A549 (cell line): ENCODE results near the gene SIRT6. TPM values are rescaled to one million over a fixed set of nuclear protein-coding genes. Genes with fewer than 3 reads are reported as not detected.
A peak's percentile ranks its signal among the peaks of the same experiment; 100 is the strongest.

ENCODE experiments used
- ATAC-seq, 2 experiments: fragments of 200-7000 bp in 1 of 2; fragments of >200 bp in 1 of 2; cut with Nextera tagmentation in 1 of 2; cut with Tn5 transposase in 1 of 2; 3 replicates each; pipeline versions ENCODE4 v1.8.0 to v1.9.1; 2018 to 2020; ENCODE audit warnings: mild to moderate bottlenecking in 1 of 2, moderate library complexity in 1 of 2
- CTCF ChIA-PET: fragments of 300-600 bp; sonication (Branson Sonifier 250); formaldehyde crosslinking; extraction: SDS; loops from one replicate; lab custom pipeline; 2021; ENCODE audit warnings: antibody characterized with exemption, inconsistent platforms; lab: Yijun Ruan, JAX
- POLR2A ChIA-PET: fragments of 350-600 bp; formaldehyde crosslinking; extraction: SDS; loops from one replicate; lab custom pipeline; 2021; ENCODE audit warnings: antibody characterized with exemption, inconsistent platforms; lab: Yijun Ruan, JAX
- DNase-seq, 2 experiments: peaks; one replicate each; pipeline versions ENCODE4 v3.0.0 to v3.0.0-alpha.2; 2011 to 2016; ENCODE audit warnings: low read depth in 1 of 2, low spot score in 1 of 2
- FAIRE-seq: peaks from 2 replicates; lab custom pipeline; 2011; peaks lifted over from hg19 to GRCh38; lab: Jason Lieb, UNC
- H3K27ac ChIP-seq, 2 experiments: fragments of >200 bp; sonication (Bioruptor Twin); formaldehyde crosslinking; 3 replicates each; pipeline ENCODE4 v1.5.1; 2016 to 2017
- H3K4me1 ChIP-seq: fragments of >200 bp; sonication (Bioruptor Twin); formaldehyde crosslinking; 3 replicates; pipeline ENCODE4 v1.6.1; 2016
- H3K4me2 ChIP-seq: fragments of >200 bp; sonication (Bioruptor Twin); formaldehyde crosslinking; 3 replicates; pipeline ENCODE4 v1.6.1; 2016
- H3K4me3 ChIP-seq: fragments of >200 bp; sonication (Bioruptor Twin); formaldehyde crosslinking; 3 replicates; pipeline ENCODE4 v1.5.1; 2016
- H3K9me3 ChIP-seq: fragments of >200 bp; sonication (Bioruptor Twin); formaldehyde crosslinking; 3 replicates; pipeline ENCODE4 v1.6.1; 2016
- CEBPB ChIP-seq, 2 experiments: fragments of >200 bp in 1 of 2; sonication (Bioruptor Twin) in 1 of 2; formaldehyde crosslinking in 1 of 2; IDR thresholded peaks; 2 replicates each; pipeline ENCODE4 v1.6.1; 2012 to 2016
- CHD4 ChIP-seq: fragments of 200-600 bp; sonication (generic); IDR thresholded peaks from 2 replicates; pipeline ENCODE4 v1.6.1; 2016; ENCODE audit warnings: antibody characterized with exemption, mild to moderate bottlenecking, borderline replicate concordance
- EHF ChIP-seq: fragments of 250-450 bp; sonication (Bioruptor Pico); IDR thresholded peaks from 2 replicates; pipeline ENCODE4 v1.5.0; 2020; ENCODE audit warnings: mild to moderate bottlenecking
- ELK1 ChIP-seq: fragments of 150-350 bp; IDR thresholded peaks from 2 replicates; pipeline ENCODE4 v1.6.1; 2014; ENCODE audit warnings: low read depth, mild to moderate bottlenecking, low read length
- FOXS1 ChIP-seq: fragments of 250-450 bp; sonication (Bioruptor Pico); IDR thresholded peaks from 2 replicates; pipeline ENCODE4 v1.5.0; 2020; ENCODE audit warnings: mild to moderate bottlenecking, moderate library complexity
- GATA3 ChIP-seq: IDR thresholded peaks from 2 replicates; pipeline ENCODE4 v1.6.1; 2012; ENCODE audit warnings: borderline replicate concordance
- HEYL ChIP-seq: fragments of 250-450 bp; sonication (Bioruptor Pico); IDR thresholded peaks from 2 replicates; pipeline ENCODE4 v1.8.0; 2021; ENCODE audit warnings: mild to moderate bottlenecking, moderate library complexity
- HOXA7 ChIP-seq: fragments of 250-450 bp; sonication (Bioruptor Pico); IDR thresholded peaks from 2 replicates; pipeline ENCODE4 v1.5.0; 2020; ENCODE audit warnings: mild to moderate bottlenecking, moderate library complexity
- KDM5A ChIP-seq: fragments of 200-600 bp; sonication (generic); IDR thresholded peaks from 2 replicates; pipeline ENCODE4 v1.6.1; 2016; ENCODE audit warnings: antibody characterized with exemption, mild to moderate bottlenecking
- MAZ ChIP-seq: fragments of 150-350 bp; IDR thresholded peaks from 2 replicates; pipeline ENCODE4 v1.6.1; 2014; ENCODE audit warnings: antibody characterized with exemption, low read depth, low read length, borderline replicate concordance
- NR3C1 ChIP-seq: fragments of >200 bp; sonication (Bioruptor Twin); formaldehyde crosslinking; IDR thresholded peaks from 3 replicates; pipeline ENCODE4 v1.6.1; 2017
- PHF8 ChIP-seq: fragments of 200-600 bp; sonication (generic); IDR thresholded peaks from 2 replicates; pipeline ENCODE4 v1.6.1; 2016; ENCODE audit warnings: low read depth, mild to moderate bottlenecking, antibody characterized with exemption, moderate library complexity, borderline replicate concordance
- POLR2A ChIP-seq: IDR thresholded peaks from 2 replicates; pipeline ENCODE4 v1.6.1; 2012; ENCODE audit warnings: mild to moderate bottlenecking, low read length
- RARB ChIP-seq: fragments of 250-450 bp; sonication (Bioruptor Pico); IDR thresholded peaks from 2 replicates; pipeline ENCODE4 v1.8.0; 2021; ENCODE audit warnings: mild to moderate bottlenecking, moderate library complexity
- RFX5 ChIP-seq: fragments of 450-650 bp; IDR thresholded peaks from 2 replicates; pipeline ENCODE4 v1.7.1; 2014; ENCODE audit warnings: antibody characterized with exemption, mild to moderate bottlenecking, moderate library complexity
- TP53 ChIP-seq: fragments of 250-450 bp; sonication (Bioruptor Pico); IDR thresholded peaks from 2 replicates; pipeline ENCODE4 v1.5.0; 2021; ENCODE audit warnings: mild to moderate bottlenecking, moderate library complexity
- ZC3H11A ChIP-seq: fragments of 450-650 bp; IDR thresholded peaks from 2 replicates; pipeline ENCODE4 v1.6.1; 2014; ENCODE audit warnings: antibody characterized with exemption, mild to moderate bottlenecking
- ZFP36 ChIP-seq: fragments of 450-650 bp; IDR thresholded peaks from 2 replicates; pipeline ENCODE4 v1.6.1; 2014; ENCODE audit warnings: borderline replicate concordance; ENCODE audit not compliant: partially characterized antibody
- ZSCAN20 ChIP-seq: fragments of 250-450 bp; sonication (Bioruptor Pico); IDR thresholded peaks from 2 replicates; pipeline ENCODE4 v1.8.0; 2022; ENCODE audit warnings: mild to moderate bottlenecking, moderate library complexity
- WGBS: methylation state at CpG from one replicate; pipeline ENCODE4 v1.1.6; 2017; ENCODE audit errors: missing lambda C conversion rate; 5-methylcytosine and 5-hydroxymethylcytosine counted together
- polyA plus RNA-seq, 4 experiments: library from polyadenylated mRNA; depleted of rRNA in 3 of 4; stranded (reverse); fragments of >200 nt; fragmentation: RNase III in 1 of 4; extraction: RNeasy Plus Mini Kit Qiagen cat#74134 plus additional on column Dnase treatment in 1 of 4; gene quantifications; 2 replicates in 3 of 4; 3 replicates in 1 of 4; pipeline ENCODE4 v1.2.3, GENCODE V29; 2011 to 2017
- TF ChIP-seq, protein P1 (sequence below): fragments of 250-450 bp; sonication (Bioruptor Pico); IDR thresholded peaks from 2 replicates; pipeline ENCODE4 v1.5.0; 2021; ENCODE audit warnings: mild to moderate bottlenecking, moderate library complexity, borderline replicate concordance
- TF ChIP-seq, protein P2 (sequence below): fragments of 250-450 bp; sonication (Bioruptor Pico); IDR thresholded peaks from 2 replicates; pipeline ENCODE4 v1.5.0; 2020; ENCODE audit warnings: low read depth, mild to moderate bottlenecking, moderate library complexity

The SIRT6 gene
- polyA plus RNA-seq, 2 of the 4 experiments (the other 2 are of a cell fraction) = 11.7 to 21.6 TPM

DNA sequence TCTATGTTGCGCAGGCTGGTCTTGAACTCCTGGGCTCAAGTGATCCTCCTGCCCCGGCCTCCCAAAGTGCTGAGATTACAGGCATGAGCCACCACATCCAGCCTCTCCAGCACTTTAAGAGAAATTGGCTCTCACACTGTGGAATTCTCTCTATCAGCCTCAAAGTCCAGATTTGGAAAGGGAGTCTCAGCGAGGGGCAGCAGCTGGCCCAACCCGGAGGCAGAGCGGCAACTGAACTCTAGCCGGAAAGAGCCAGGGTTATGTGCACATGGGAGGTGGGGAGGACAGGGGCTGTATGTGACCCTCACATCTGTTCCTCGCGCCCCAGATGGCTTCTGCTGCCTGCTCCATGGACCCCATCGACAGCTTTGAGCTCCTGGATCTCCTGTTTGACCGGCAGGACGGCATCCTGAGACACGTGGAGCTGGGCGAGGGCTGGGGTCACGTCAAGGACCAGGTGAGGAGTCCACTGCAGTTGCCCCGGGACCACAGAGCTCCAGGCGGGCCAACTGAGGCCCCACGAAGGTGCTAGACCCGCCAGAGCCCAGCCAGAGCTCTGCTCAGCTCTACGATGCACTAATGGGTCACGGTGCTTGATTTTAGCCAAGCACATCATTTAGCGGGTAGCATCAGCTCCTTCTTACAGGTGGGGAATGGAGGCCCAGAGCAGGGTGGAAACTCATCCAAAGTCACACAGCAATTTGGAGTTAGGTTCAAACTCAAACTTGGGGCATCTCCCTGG is 27.6 kb downstream of the SIRT6 start:
- no peak for ATAC-seq
- TF ChIP-seq HOXA7 = no peak
- TF ChIP-seq CHD4 = no peak
- no peak for TF ChIP-seq FOXS1 (CRISPR knock-in tag)
- TF ChIP-seq, protein P1, sequence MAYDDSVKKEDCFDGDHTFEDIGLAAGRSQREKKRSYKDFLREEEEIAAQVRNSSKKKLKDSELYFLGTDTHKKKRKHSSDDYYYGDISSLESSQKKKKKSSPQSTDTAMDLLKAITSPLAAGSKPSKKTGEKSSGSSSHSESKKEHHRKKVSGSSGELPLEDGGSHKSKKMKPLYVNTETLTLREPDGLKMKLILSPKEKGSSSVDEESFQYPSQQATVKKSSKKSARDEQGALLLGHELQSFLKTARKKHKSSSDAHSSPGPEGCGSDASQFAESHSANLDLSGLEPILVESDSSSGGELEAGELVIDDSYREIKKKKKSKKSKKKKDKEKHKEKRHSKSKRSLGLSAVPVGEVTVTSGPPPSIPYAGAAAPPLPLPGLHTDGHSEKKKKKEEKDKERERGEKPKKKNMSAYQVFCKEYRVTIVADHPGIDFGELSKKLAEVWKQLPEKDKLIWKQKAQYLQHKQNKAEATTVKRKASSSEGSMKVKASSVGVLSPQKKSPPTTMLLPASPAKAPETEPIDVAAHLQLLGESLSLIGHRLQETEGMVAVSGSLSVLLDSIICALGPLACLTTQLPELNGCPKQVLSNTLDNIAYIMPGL = no peak
- no peak for TF ChIP-seq POLR2A
- TF ChIP-seq, protein P2, sequence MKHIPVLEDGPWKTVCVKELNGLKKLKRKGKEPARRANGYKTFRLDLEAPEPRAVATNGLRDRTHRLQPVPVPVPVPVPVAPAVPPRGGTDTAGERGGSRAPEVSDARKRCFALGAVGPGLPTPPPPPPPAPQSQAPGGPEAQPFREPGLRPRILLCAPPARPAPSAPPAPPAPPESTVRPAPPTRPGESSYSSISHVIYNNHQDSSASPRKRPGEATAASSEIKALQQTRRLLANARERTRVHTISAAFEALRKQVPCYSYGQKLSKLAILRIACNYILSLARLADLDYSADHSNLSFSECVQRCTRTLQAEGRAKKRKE (CRISPR knock-in tag) = no peak
- TF ChIP-seq, all 56 proteins: peak for 0

DNA sequence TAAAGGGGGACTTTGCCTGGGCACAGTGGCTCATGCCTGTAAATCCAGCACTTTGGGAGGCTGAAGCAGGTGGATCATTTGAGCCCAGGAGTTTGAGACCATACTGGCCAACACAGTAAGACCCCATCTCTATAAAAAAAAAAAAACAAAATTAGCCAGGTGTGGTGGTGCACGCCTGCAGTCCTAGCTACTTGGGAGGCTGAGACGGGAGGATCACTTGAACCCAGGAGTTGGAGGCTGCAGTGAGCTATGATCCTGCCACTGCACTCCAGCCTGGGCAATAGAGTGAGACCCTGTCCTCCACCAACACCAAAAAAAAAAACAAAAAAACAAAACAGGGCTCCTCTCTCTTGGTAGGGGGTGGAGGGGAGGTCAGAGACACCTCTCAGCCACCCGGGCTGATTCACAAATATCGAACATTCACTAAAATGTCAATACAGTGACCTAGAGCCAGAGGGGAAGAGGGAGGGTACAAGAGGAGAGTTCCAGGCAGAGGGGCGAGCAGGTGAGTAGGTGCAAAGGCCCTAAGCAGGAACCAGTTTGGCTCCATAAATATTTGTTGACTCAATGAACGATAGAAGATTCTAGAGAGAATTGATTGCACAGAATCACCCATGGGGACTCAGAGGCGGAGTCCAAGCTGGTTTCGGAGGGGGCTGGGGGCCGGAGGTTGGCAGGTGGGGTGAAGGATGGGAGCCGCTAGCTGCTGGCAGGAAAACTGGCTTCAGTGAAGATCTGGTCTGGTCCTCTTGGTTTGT is 29.9 kb downstream of the SIRT6 start:
- ATAC-seq (no peak), DNase-seq (no peak), FAIRE-seq (no peak)
- TF ChIP-seq PHF8 (no peak), MAZ (no peak), RARB (no peak), ZFP36 (no peak), ELK1 (no peak)
- Histone ChIP-seq H3K27ac (no peak overlapping the region), H3K4me2 (no peak overlapping the region), H3K9me3 (no peaks in the 10 kb centered on the region), H3K4me3 (no peak overlapping the region), H3K4me1 (peaks cover 13% of the 10 kb centered on the region)
- ChIA-PET CTCF (interaction anchor here (0.9 to 3.4 kb wide), 2 partner anchors 12 to 17 kb away, joined by 4 to 15 read pairs; no protein-coding TSS in a partner anchor), POLR2A (no interaction called here)
- 84% methylated on average over 10 of the region's 10 CpGs for WGBS

More for the DNA sequence above, 27.6 kb downstream of the SIRT6 start:
- H3K4me2 ChIP-seq = no peak overlapping the region
- POLR2A ChIA-PET = no interaction called here
- H3K27ac ChIP-seq = no peak overlapping the region
- no peak for DNase-seq
- no peaks in the 10 kb centered on the region for H3K9me3 ChIP-seq
- no peak overlapping the region for H3K4me3 ChIP-seq
- FAIRE-seq = no peak
- 80% methylated on average over 9 of the region's 21 CpGs for WGBS
- H3K4me1 ChIP-seq = peaks cover 6% of the 10 kb centered on the region
- CTCF ChIA-PET = interaction anchor here (0.9 to 3.4 kb wide), 6 partner anchors 9 to 167 kb away, joined by 3 to 15 read pairs (median 6); no protein-coding TSS in a partner anchor

GRCh38 chr19:4151623-4152022 is 30.7 kb downstream of the SIRT6 start:
- 0 out of 6 replicates have a peak overlapping the region, but pooled peaks of 1 of the 2 experiments have one; percentile 28 for H3K27ac ChIP-seq
- no peaks in the 10 kb centered on the region for H3K9me3 ChIP-seq
- no peak overlapping the region for H3K4me2 ChIP-seq
- ChIA-PET POLR2A (no interaction called here), CTCF (interaction anchor here (1.0 to 1.5 kb wide), 2 partner anchors 11 to 52 kb away, joined by 4 to 6 read pairs; no protein-coding TSS in a partner anchor)
- no peak overlapping the region for H3K4me3 ChIP-seq
- ATAC-seq (no peak), DNase-seq (no peak), FAIRE-seq (no peak)
- no peak for TF ChIP-seq ZSCAN20 (CRISPR knock-in tag)
- TF ChIP-seq TP53 (CRISPR knock-in tag) = no peak
- no peak for TF ChIP-seq FOXS1 (CRISPR knock-in tag)
- no peak for TF ChIP-seq RFX5
- no peak for TF ChIP-seq EHF (CRISPR knock-in tag)
- no peak for TF ChIP-seq ZC3H11A
- no peak for TF ChIP-seq HOXA7
- no peak for TF ChIP-seq GATA3
- TF ChIP-seq RARB = no peak
- TF ChIP-seq KDM5A = no peak
- no peak for TF ChIP-seq CEBPB (IDR thresholded peaks at IDR 0.05)
- TF ChIP-seq NR3C1 = no peak
- no peak for TF ChIP-seq HEYL (CRISPR knock-in tag)
- 90% methylated on average over 6 of the region's 6 CpGs for WGBS
- peaks cover 18% of the 10 kb centered on the region for H3K4me1 ChIP-seq
